AG09309 (cell line): Measurements from ENCODE around the gene NEBL.

Source experiments
- DNase-seq: peaks from one replicate; pipeline ENCODE4 v3.0.0-alpha.2; 2010; ENCODE audit warnings: low read depth
- H3K4me3 ChIP-seq: 2 replicates; pipeline ENCODE4 v1.5.1; 2011; ENCODE audit warnings: mild to moderate bottlenecking, low read depth, low read length, moderate library complexity; ENCODE audit not compliant: control insufficient read depth
- TF ChIP-seq, protein P1 (sequence below): IDR thresholded peaks from 2 replicates; pipeline ENCODE4 v1.5.1; 2011; ENCODE audit warnings: mild to moderate bottlenecking, low read depth, low read length, inconsistent platforms; ENCODE audit not compliant: insufficient read depth, control insufficient read depth; ENCODE audit errors: missing control alignments

NEBL gene

DNA sequence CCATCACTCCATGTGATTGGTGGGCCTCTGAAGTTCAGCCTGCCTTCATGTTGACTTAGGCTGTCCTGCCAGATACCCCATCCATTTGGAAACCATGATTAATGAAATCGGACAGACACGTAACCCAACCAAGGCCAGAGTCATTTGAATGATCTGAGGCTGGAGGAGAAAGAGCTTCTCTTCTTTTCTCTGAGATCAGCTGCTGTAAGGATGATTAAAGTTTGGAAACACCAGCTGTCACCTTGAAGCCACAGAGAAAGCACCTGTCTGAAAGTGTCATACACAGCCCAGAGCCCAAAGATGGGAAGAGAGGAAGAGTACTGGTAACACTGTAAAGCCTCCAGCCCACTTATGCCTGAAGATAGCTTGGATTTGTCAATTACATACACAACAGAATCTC, 22.9 kb downstream of the NEBL start:
- TF ChIP-seq, protein P1, sequence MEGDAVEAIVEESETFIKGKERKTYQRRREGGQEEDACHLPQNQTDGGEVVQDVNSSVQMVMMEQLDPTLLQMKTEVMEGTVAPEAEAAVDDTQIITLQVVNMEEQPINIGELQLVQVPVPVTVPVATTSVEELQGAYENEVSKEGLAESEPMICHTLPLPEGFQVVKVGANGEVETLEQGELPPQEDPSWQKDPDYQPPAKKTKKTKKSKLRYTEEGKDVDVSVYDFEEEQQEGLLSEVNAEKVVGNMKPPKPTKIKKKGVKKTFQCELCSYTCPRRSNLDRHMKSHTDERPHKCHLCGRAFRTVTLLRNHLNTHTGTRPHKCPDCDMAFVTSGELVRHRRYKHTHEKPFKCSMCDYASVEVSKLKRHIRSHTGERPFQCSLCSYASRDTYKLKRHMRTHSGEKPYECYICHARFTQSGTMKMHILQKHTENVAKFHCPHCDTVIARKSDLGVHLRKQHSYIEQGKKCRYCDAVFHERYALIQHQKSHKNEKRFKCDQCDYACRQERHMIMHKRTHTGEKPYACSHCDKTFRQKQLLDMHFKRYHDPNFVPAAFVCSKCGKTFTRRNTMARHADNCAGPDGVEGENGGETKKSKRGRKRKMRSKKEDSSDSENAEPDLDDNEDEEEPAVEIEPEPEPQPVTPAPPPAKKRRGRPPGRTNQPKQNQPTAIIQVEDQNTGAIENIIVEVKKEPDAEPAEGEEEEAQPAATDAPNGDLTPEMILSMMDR: no peak
- no peak overlapping the region for H3K4me3 ChIP-seq
- no peak for DNase-seq

GRCh38 chr10:20871970-20872369, 25.1 kb downstream of the NEBL start:
- no peak overlapping the region for H3K4me3 ChIP-seq
- no peak for DNase-seq
- TF ChIP-seq, protein P1: no peak

DNA sequence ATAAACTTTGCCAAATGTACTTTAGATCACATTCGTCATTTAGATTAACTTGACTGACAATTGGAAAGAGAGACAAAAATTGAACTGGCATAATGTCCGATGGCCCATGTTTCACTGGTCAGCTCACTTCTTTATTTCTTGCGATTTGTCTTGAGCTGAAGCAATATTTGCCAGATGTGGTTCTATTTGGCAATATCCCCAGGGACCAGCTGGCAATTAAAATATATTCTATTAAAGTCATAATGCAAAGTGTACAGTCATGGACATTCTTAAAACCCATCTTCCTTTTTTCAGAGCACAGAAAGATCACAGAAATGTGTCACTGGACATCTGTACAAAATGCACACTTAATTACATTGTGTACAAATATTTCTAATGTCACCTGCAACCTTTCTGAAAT, 26.3 kb downstream of the NEBL start:
- TF ChIP-seq, protein P1: no peak
- DNase-seq: no peak

DNA sequence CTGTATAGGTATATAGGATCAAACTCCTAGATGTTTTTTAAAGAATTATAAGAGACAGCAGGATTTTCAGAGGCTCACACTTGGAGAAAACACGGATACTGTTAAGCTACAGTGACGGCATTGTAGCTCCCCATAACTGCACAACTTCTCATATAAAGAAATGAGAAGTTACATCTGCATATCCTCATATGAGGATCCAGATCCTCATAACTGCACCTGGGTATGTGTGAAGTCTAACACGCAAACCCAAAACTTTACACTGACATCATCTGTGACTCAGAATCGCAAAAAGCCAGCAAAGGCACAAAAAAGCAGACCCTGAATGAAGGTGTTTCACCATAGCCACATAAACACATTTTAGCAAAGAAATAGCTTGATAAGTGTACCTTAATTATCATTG, 34.1 kb downstream of the NEBL start:
- TF ChIP-seq, protein P1: no peak
- DNase-seq: no peak
- no peak overlapping the region for H3K4me3 ChIP-seq

More for the DNA sequence above, 26.3 kb downstream of the NEBL start:
- no peak overlapping the region for H3K4me3 ChIP-seq

- TF ChIP-seq, protein P1: no peak
- DNase-seq: no peak
- H3K4me3 ChIP-seq: no peak overlapping the region
Measured at GRCh38 chr10:20858292-20859124, 38.6 kb downstream of the NEBL start.

- no peak overlapping the region for H3K4me3 ChIP-seq
- no peak for DNase-seq
- TF ChIP-seq, protein P1: no peak
Measured at GRCh38 chr10:20856484-20856883, 40.6 kb downstream of the NEBL start.
